Measurements from ENCODE around the gene LMTK2. TPM values are rescaled to one million over a fixed set of nuclear protein-coding genes. Genes with fewer than 3 reads are reported as not detected.

LMTK2 gene
- total and polyA plus RNA-seq, 2 experiments from 2014 or later = 6.7 to 23.8 TPM

- Histone ChIP-seq H3K27me3 (no peaks in the 10 kb centered on the region), H3K4me1 (ENCODE audit: low read depth) (peaks cover 11% of the 10 kb centered on the region), H3K4me3 (no peak overlapping the region), H3K9me3 (ENCODE audit: low read depth) (no peaks in the 10 kb centered on the region), H3K36me3 (no peaks in the 10 kb centered on the region), H3K27ac (no peak overlapping the region)
- TF ChIP-seq CTCF (IDR thresholded peaks at IDR 0.05; ENCODE audit: low read depth, low read length) = no peak
- no peak for DNase-seq (ENCODE audit: low read depth in 1 of 2, low spot score in 1 of 2)
Observed at GRCh38 chr7:98248156-98248555, 141.5 kb downstream of the LMTK2 start.

GRCh38 chr7:98249106-98249505, 142.4 kb downstream of the LMTK2 start:
- Histone ChIP-seq H3K4me3 (no peak overlapping the region), H3K36me3 (no peaks in the 10 kb centered on the region), H3K27me3 (no peaks in the 10 kb centered on the region), H3K27ac (no peak overlapping the region), H3K4me1 (ENCODE audit: low read depth) (peaks cover 11% of the 10 kb centered on the region), H3K9me3 (ENCODE audit: low read depth) (no peaks in the 10 kb centered on the region)
- TF ChIP-seq CTCF (IDR thresholded peaks at IDR 0.05; ENCODE audit: low read depth, low read length) = no peak
- no peak for DNase-seq (ENCODE audit: low read depth in 1 of 2, low spot score in 1 of 2)

- H3K9me3 ChIP-seq (ENCODE audit: low read depth) = no peaks in the 10 kb centered on the region
- no peak for TF ChIP-seq CTCF (IDR thresholded peaks at IDR 0.05; ENCODE audit: low read depth, low read length)
- H3K36me3 ChIP-seq = no peaks in the 10 kb centered on the region
- peaks cover 11% of the 10 kb centered on the region for H3K4me1 ChIP-seq (ENCODE audit: low read depth)
- H3K27me3 ChIP-seq = no peaks in the 10 kb centered on the region
- no peak overlapping the region for H3K27ac ChIP-seq
- peak overlapping the region; percentile 91 for H3K4me3 ChIP-seq
- no peak for DNase-seq (ENCODE audit: low read depth in 1 of 2, low spot score in 1 of 2)
Observed at GRCh38 chr7:98250789-98251188, 144.1 kb downstream of the LMTK2 start.

- H3K9me3 ChIP-seq (ENCODE audit: low read depth) = no peaks in the 10 kb centered on the region
- H3K4me3 ChIP-seq = peak overlapping the region; percentile 91
- H3K4me1 ChIP-seq (ENCODE audit: low read depth) = peaks cover 11% of the 10 kb centered on the region
- H3K27me3 ChIP-seq = no peaks in the 10 kb centered on the region
- H3K36me3 ChIP-seq = no peaks in the 10 kb centered on the region
- no peak for DNase-seq (ENCODE audit: low read depth in 1 of 2, low spot score in 1 of 2)
- no peak for TF ChIP-seq CTCF (IDR thresholded peaks at IDR 0.05; ENCODE audit: low read depth, low read length)
- H3K27ac ChIP-seq = no peak overlapping the region
Observed at GRCh38 chr7:98251231-98251600, 144.6 kb downstream of the LMTK2 start.

- DNase-seq (ENCODE audit: low read depth in 1 of 2, low spot score in 1 of 2) = peak; percentile 93 to 95
- Histone ChIP-seq H3K27me3 (no peaks in the 10 kb centered on the region), H3K36me3 (no peaks in the 10 kb centered on the region), H3K9me3 (ENCODE audit: low read depth) (no peaks in the 10 kb centered on the region), H3K4me3 (peak within 1 kb of the TSS; percentile 91), H3K4me1 (ENCODE audit: low read depth) (peaks cover 11% of the 10 kb centered on the region), H3K27ac (no peak within 1 kb of the TSS)
- no peak for TF ChIP-seq CTCF (IDR thresholded peaks at IDR 0.05; ENCODE audit: low read depth, low read length)
Observed at GRCh38 chr7:98251601-98252424, 145.2 kb downstream of the LMTK2 start, which contains the start of gene TECPR1. Gene TECPR1 (minus strand): TSS chr7:98252232. CDS start chr7:98246146, 6,086 bp downstream.

Data from cardiac muscle cell (in vitro differentiated cells and primary cell).